Neural cell (in vitro differentiated cells): ENCODE results near the gene STXBP1.

Experiments used
- CTCF ChIP-seq: fragments of 450-650 bp; IDR thresholded peaks from 2 replicates; pipeline ENCODE4 v1.5.1; 2014; ENCODE audit warnings: antibody characterized with exemption, mild to moderate bottlenecking, moderate library complexity; ENCODE audit not compliant: poor library complexity, severe bottlenecking
- EP300 ChIP-seq: fragments of 450-650 bp; conservative IDR thresholded peaks from 2 replicates; pipeline ENCODE4 v1.6.1; 2014; ENCODE audit warnings: antibody characterized with exemption, mild to moderate bottlenecking, moderate library complexity; ENCODE audit not compliant: poor library complexity, severe bottlenecking
- POLR2AphosphoS5 ChIP-seq: IDR thresholded peaks from 2 replicates; pipeline ENCODE4 v1.6.1; 2012

GRCh38 chr9:127578627-127578951 is 33.5 kb upstream of the STXBP1 start:
- TF ChIP-seq CTCF, result no peak
- TF ChIP-seq EP300, result no peak
- TF ChIP-seq POLR2AphosphoS5, result no peak
